Measurements from ENCODE around the gene EXT2. TPM values are rescaled to one million over a fixed set of nuclear protein-coding genes. Genes with fewer than 3 reads are reported as not detected.

EXT2 gene
- 138 and 153 TPM in 2 replicates for total RNA-seq

DNA sequence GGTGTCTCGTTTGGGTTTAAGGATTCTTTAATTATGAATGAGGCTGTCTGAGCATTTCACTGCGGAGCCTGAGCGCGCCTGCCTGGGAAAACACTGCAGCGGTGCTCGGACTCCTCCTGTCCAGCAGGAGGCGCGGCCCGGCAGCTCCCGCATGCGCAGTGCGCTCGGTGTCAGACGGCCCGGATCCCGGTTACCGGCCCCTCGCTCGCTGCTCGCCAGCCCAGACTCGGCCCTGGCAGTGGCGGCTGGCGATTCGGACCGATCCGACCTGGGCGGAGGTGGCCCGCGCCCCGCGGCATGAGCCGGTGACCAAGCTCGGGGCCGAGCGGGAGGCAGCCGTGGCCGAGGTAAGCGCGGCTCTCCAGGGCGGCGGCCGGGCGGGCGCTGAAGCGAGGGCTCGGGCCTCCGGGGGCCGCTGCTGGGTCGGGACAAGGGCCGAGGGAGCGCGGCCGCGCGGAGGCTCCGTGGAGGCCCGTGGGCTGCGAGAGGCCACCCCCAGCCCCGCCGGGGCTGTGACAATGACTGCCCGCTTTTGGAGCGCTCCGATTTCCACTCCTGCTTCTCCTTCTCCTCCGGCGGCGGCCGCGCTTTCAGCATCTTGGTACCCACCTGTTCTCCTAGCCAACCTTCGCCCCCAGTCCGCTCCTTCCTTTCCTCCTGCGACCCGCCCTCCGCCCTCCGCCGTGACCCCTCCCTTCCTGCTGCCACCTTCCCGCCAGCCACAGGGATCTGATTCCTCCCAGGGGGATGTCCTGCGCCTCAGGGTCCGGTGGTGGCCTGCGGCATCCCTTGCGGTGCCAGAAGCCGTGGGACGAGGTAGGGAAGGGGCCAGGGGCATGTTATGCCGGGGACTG lies at the start of gene EXT2:
TSS of gene EXT2 (plus strand) at position 173 of the 854 bp plus-strand sequence. CDS start 12,035 bp downstream, outside the sequence.

DNA sequence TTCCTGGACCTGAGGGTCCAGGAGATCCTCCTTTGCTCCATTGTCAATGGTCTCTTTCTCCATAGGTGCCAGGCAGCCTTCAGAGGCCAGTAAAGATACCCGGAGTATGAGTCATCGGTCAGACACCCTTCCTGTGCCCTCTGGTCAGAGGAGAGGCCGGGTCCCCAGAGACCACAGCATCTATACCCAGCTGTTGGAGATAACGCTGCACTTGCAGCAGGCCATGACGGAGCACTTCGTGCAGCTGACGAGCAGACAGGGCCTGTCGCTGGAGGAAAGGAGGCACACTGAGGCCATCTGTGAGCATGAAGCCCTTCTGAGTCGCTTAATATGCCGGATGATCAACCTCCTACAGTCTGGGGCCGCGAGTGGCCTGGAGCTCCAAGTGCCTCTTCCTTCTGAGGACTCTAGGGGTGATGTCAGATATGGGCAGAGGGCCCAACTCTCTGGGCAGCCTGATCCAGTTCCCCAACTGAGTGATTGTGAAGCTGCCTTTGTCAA lies 47.5 kb upstream of the EXT2 start, which contains the start of gene ACCSL:
TSS of gene ACCSL (plus strand) at position 51 of the 501 bp plus-strand sequence. CDS start at position 107, 56 bp downstream.

DNA sequence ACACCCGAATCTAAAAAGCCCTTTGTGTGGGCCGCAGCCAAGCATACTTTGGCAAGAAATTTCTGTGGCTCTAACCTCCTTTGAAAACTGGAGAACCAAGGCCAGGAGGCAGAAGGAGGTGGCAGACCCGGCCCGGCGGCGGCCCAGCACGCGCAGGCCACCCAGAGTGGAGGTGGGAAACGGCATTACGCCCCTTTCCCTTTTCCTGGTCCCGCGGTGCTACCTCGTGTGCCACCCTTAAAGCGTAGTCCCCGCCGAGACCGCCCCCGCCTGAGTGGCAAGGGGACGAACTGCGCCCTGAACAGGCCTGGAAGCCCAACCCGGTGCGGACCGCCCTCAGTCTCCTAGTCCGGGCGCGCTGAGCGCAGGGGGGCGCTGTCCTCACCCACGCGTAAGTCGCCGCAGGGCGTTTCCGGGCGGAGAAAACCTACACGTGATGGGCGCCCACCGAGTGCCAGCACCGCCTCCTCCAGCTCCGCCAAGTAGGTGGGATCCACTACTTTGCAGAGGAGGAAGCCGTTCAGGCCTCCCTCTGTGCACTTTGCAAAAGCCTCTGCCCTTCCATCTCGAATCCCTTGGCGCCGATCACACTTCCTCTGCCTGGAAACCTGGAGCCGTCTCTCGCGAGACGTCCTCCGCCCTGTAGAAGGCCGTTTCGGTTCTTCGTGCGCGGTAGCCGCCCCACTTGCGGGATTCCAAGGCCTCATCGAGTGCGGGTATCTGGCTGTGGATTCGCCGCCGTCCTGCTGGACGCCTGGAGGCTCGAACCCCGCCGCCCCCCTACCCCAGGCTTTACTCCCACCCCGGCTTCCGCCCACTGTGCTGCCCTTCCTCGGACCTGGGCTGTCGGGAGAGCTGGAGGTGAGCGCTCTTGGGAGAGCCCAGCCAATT lies 29.4 kb upstream of the EXT2 start, which contains the start of gene ACCS:
TSS of gene ACCS (plus strand) at position 430 of the 891 bp plus-strand sequence. CDS start 1,358 bp downstream, outside the sequence.

Other genes with a start within 250 kb of the EXT2 start
- gene ALKBH3, start 214.8 kb upstream of the EXT2 start, total RNA-seq = 46.3 and 57.1 TPM in 2 replicates
- 0.64 and 0.68 TPM in 2 replicates for gene C11orf96, start 153.0 kb upstream of the EXT2 start, total RNA-seq
- not detected in 2 replicates for gene ACCSL, start 47.7 kb upstream of the EXT2 start, total RNA-seq
- gene ACCS, start 29.4 kb upstream of the EXT2 start, total RNA-seq = 1.4 and 4.1 TPM in 2 replicates
- gene ALX4, start 214.5 kb downstream of the EXT2 start, total RNA-seq = not detected in 2 replicates